H1 (cell line): ENCODE results near the gene IFT81. TPM values are rescaled to one million over a fixed set of nuclear protein-coding genes. Genes with fewer than 3 reads are reported as not detected.

Experiments used
- CTCF ChIA-PET: fragments of 300-600 bp; sonication (Branson Sonifier 250); formaldehyde crosslinking; loops from one replicate; lab custom pipeline; 2021; ENCODE audit not compliant: partially characterized antibody; lab: Charles Lee
- POLR2A ChIA-PET: fragments of 300-600 bp; sonication (Branson Sonifier 250); formaldehyde crosslinking; loops from one replicate; lab custom pipeline; 2021; ENCODE audit warnings: inconsistent platforms; ENCODE audit not compliant: partially characterized antibody; lab: Charles Lee
- DNase-seq, 2 experiments: peaks; one replicate each; pipeline versions ENCODE4 v3.0.0 to v3.0.0-alpha.2; 2010 to 2022; ENCODE audit warnings: low spot score in 2 of 2, low read depth in 1 of 2, mixed read lengths in 1 of 2
- FAIRE-seq: peaks from 2 replicates; lab custom pipeline; 2011; peaks lifted over from hg19 to GRCh38; lab: Jason Lieb, UNC
- H2AFZ ChIP-seq: 2 replicates; pipeline ENCODE4 v1.8.1; 2012; ENCODE audit warnings: low read length, inconsistent platforms
- H2AK5ac ChIP-seq: 2 replicates; pipeline ENCODE4 v1.6.1; 2013; ENCODE audit warnings: low read depth, low read length
- H2BK120ac ChIP-seq: replicated peaks from 2 replicates; pipeline ENCODE3; 2013; ENCODE audit warnings: low read depth, low read length, inconsistent platforms
- H2BK12ac ChIP-seq: 2 replicates; pipeline ENCODE4 v1.6.1; 2013; ENCODE audit warnings: low read depth, low read length
- H2BK15ac ChIP-seq: 2 replicates; pipeline ENCODE4 v1.6.1; 2013; ENCODE audit warnings: low read length
- H2BK20ac ChIP-seq: 2 replicates; pipeline ENCODE4 v1.6.1; 2013; ENCODE audit warnings: low read length
- H2BK5ac ChIP-seq: 2 replicates; pipeline ENCODE4 v1.6.1; 2013; ENCODE audit warnings: low read depth, low read length
- H3K14ac ChIP-seq: 2 replicates; pipeline ENCODE4 v1.6.1; 2013; ENCODE audit warnings: inconsistent platforms; ENCODE audit not compliant: insufficient read length
- H3K18ac ChIP-seq: 2 replicates; pipeline ENCODE4 v1.6.1; 2013; ENCODE audit warnings: low read length; ENCODE audit errors: extremely low read depth
- H3K23ac ChIP-seq: 2 replicates; pipeline ENCODE4 v1.6.1; 2013; ENCODE audit warnings: inconsistent platforms; ENCODE audit not compliant: insufficient read length
- H3K23me2 ChIP-seq: 2 replicates; pipeline ENCODE4 v1.6.1; 2013; ENCODE audit warnings: low read depth, low read length
- H3K27ac ChIP-seq: 2 replicates; pipeline ENCODE4 v1.6.1; 2011; ENCODE audit warnings: low read depth, low read length, inconsistent platforms
- H3K27me3 ChIP-seq, 4 experiments: replicated peaks in 1 of 4; 1 replicate in 1 of 4; 2 replicates in 3 of 4; pipeline versions ENCODE4 v1.6.1 to v1.8.1; 2011 to 2013; ENCODE audit warnings: low read length in 3 of 4, mild to moderate bottlenecking in 3 of 4, inconsistent platforms in 2 of 4, mixed read lengths in 2 of 4, moderate library complexity in 1 of 4; ENCODE audit not compliant: control insufficient read depth in 3 of 4, insufficient read depth in 3 of 4; ENCODE audit errors: extremely low read depth in 1 of 4
- H3K36me3 ChIP-seq, 4 experiments: 2 replicates each; pipeline versions ENCODE4 v1.6.1 to v1.8.1; 2011 to 2013; ENCODE audit warnings: mild to moderate bottlenecking in 4 of 4, low read length in 3 of 4, moderate library complexity in 2 of 4, control low read depth in 1 of 4, inconsistent platforms in 1 of 4; ENCODE audit not compliant: insufficient read depth in 4 of 4, control insufficient read depth in 2 of 4
- H3K4ac ChIP-seq: replicated peaks from 2 replicates; pipeline ENCODE3; 2013; ENCODE audit warnings: low read length, low read depth, mixed read lengths, inconsistent platforms; ENCODE audit not compliant: insufficient read length
- H3K4me1 ChIP-seq, 4 experiments: replicated peaks in 1 of 4; 1 replicate in 1 of 4; 2 replicates in 3 of 4; pipeline versions ENCODE4 v1.6.1 to v1.8.1; 2011 to 2013; ENCODE audit warnings: low read length in 3 of 4, inconsistent platforms in 2 of 4, mixed read lengths in 1 of 4; ENCODE audit not compliant: insufficient read depth in 4 of 4, control insufficient read depth in 3 of 4
- H3K4me2 ChIP-seq, 2 experiments: 2 replicates each; pipeline versions ENCODE4 v1.6.1 to v1.8.1; 2011 to 2013; ENCODE audit warnings: low read depth in 2 of 2, low read length in 2 of 2, control low read depth in 1 of 2, inconsistent platforms in 1 of 2, mild to moderate bottlenecking in 1 of 2; ENCODE audit not compliant: insufficient read depth in 1 of 2
- H3K4me3 ChIP-seq, 4 experiments: fragments of 200-600, 300-600 bp in 1 of 4; sonication (generic), shearing (Covaris generic), sonication (Bioruptor Twin) in 1 of 4; 2 replicates each; pipeline versions ENCODE4 v1.5.1 to v1.8.1; 2011 to 2016; ENCODE audit warnings: low read length in 4 of 4, low read depth in 3 of 4, control low read depth in 2 of 4, inconsistent platforms in 2 of 4, mild to moderate bottlenecking in 2 of 4, mixed read lengths in 1 of 4, moderate library complexity in 1 of 4; ENCODE audit not compliant: insufficient read depth in 2 of 4; ENCODE audit errors: extremely low read depth in 1 of 4
- H3K56ac ChIP-seq: replicated peaks from 2 replicates; pipeline ENCODE3; 2013; ENCODE audit warnings: low read depth, mild to moderate bottlenecking, mixed read lengths, low read length, inconsistent platforms; ENCODE audit not compliant: insufficient read length
- H3K79me1 ChIP-seq: 2 replicates; pipeline ENCODE4 v1.6.1; 2013; ENCODE audit warnings: low read depth, low read length, control low read depth
- H3K79me2 ChIP-seq, 2 experiments: 2 replicates each; pipeline versions ENCODE4 v1.6.1 to v1.8.1; 2012 to 2013; ENCODE audit warnings: low read length in 2 of 2, mild to moderate bottlenecking in 2 of 2, inconsistent platforms in 1 of 2; ENCODE audit not compliant: insufficient read depth in 2 of 2, control insufficient read depth in 1 of 2
- H3K9ac ChIP-seq, 4 experiments: replicated peaks in 1 of 4; 1 replicate in 1 of 4; 2 replicates in 3 of 4; pipeline versions ENCODE4 v1.6.1 to v1.8.1; 2011 to 2013; ENCODE audit warnings: low read depth in 3 of 4, low read length in 3 of 4, control low read depth in 2 of 4, mild to moderate bottlenecking in 2 of 4, moderate library complexity in 2 of 4, inconsistent platforms in 1 of 4; ENCODE audit errors: extremely low read depth in 1 of 4
- H3K9me3 ChIP-seq, 2 experiments: 2 replicates each; pipeline versions ENCODE4 v1.6.1 to v1.8.1; 2012 to 2013; ENCODE audit warnings: mild to moderate bottlenecking in 2 of 2, moderate library complexity in 2 of 2, control low read depth in 1 of 2, inconsistent platforms in 1 of 2, low read depth in 1 of 2, low read length in 1 of 2, mixed read lengths in 1 of 2; ENCODE audit not compliant: insufficient read depth in 2 of 2
- H4K20me1 ChIP-seq, 2 experiments: replicated peaks in 1 of 2; 2 replicates each; pipeline versions ENCODE3 to v1.8.1; 2011 to 2013; ENCODE audit warnings: inconsistent platforms in 2 of 2, low read length in 2 of 2, mild to moderate bottlenecking in 1 of 2; ENCODE audit not compliant: insufficient read depth in 2 of 2, control insufficient read depth in 1 of 2
- H4K5ac ChIP-seq: 2 replicates; pipeline ENCODE4 v1.6.1; 2013; ENCODE audit warnings: low read length, low read depth, mixed read lengths, inconsistent platforms; ENCODE audit not compliant: insufficient read length
- H4K8ac ChIP-seq: 2 replicates; pipeline ENCODE4 v1.8.0; 2013; ENCODE audit warnings: mild to moderate bottlenecking, moderate library complexity, low read length, inconsistent platforms; ENCODE audit not compliant: insufficient read depth; ENCODE audit errors: extremely low read depth
- H4K91ac ChIP-seq: replicated peaks from 2 replicates; pipeline ENCODE3; 2013; ENCODE audit warnings: low read length, mixed read lengths, inconsistent platforms; ENCODE audit not compliant: insufficient read length
- RBBP5 ChIP-seq: IDR thresholded peaks from 2 replicates; pipeline ENCODE4 v1.7.1; 2012; ENCODE audit warnings: low read depth, mild to moderate bottlenecking, inconsistent platforms, low read length, moderate library complexity, borderline replicate concordance
- SP1 ChIP-seq: IDR thresholded peaks from 2 replicates; pipeline ENCODE4 v1.6.1; 2011; ENCODE audit warnings: low read depth, low read length
- SP2 ChIP-seq: IDR thresholded peaks from 2 replicates; pipeline ENCODE4 v1.6.1; 2012; ENCODE audit warnings: mild to moderate bottlenecking, low read length, inconsistent platforms
- WGBS, 2 experiments: shearing (Covaris generic) in 1 of 2; methylation state at CpG; one replicate each; pipeline versions ENCODE4 v1.1.6 to v1.1.7; 2013 to 2015; ENCODE audit warnings: low lambda C conversion rate in 2 of 2, mixed read lengths in 2 of 2, inconsistent platforms in 1 of 2, low coverage in 1 of 2, missing lambda C conversion rate in 1 of 2; ENCODE audit not compliant: insufficient replicate concordance in 2 of 2, insufficient coverage in 1 of 2, insufficient read length in 1 of 2; ENCODE audit errors: extremely low coverage in 1 of 2, missing lambda C conversion rate in 1 of 2; 5-methylcytosine and 5-hydroxymethylcytosine counted together
- polyA plus RNA-seq, 7 experiments: library from polyadenylated mRNA; depleted of rRNA in 3 of 7; stranded (reverse) in 5 of 7; unstranded in 2 of 7; fragments of >200 nt in 5 of 7; fragments of 200-250 nt in 2 of 7; gene quantifications; 1 replicate in 5 of 7; 2 replicates in 1 of 7; 4 replicates in 1 of 7; pipeline versions ENCODE4 v1.2.1 to v1.2.3, GENCODE V29; 2011 to 2013; ENCODE audit warnings: missing spikeins in 2 of 7, mixed read lengths in 2 of 7
- total RNA-seq: library from RNA; stranded (reverse); fragmentation: NEBNext Ultra II Directional; extraction: Animal tissue kit (Norgen Biotek cat#: 25700); gene quantifications from 2 replicates; pipeline ENCODE4 v1.2.1, GENCODE V29; 2021

Gene IFT81
- total and polyA plus RNA-seq, 2 of the 8 experiments (the other 6 are each of a cell fraction or from before 2014, with no cell fraction given) = 4.1 to 14.5 TPM

DNA sequence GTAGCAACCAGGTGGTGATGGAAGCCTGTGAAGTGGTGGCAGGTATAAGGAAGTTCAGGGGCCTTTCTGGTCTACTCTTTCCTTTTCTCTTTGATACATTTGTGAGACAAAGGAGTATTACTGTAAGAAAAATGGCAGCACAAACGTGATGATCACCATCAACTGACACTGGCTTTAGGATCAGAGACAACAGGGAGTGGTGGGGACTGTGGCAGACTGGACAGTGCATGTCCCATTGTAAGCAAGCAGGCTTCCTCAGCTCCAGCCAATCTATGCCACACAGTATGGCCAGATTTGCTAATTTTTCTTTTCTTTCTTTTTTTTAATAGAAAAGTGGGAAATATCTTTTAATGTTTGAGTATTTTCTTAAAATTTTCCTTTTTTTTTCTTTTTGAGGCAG lies 19.0 kb upstream of the IFT81 start:
- no peak overlapping the region for H2AK5ac ChIP-seq
- no peak overlapping the region for H2BK12ac ChIP-seq
- ChIA-PET CTCF (interaction anchor here (0.8 to 4.5 kb wide), 9 partner anchors 11 to 642 kb away, joined by 3 to 27 read pairs (median 3); no protein-coding TSS in a partner anchor), POLR2A (interaction anchor here (1.3 to 1.4 kb wide), 2 partner anchors 10 to 175 kb away, joined by 3 to 4 read pairs; partner anchors contain the start of gene ATP2A2)
- H3K14ac ChIP-seq = no peak overlapping the region
- no peak overlapping the region for H4K8ac ChIP-seq
- no peaks in the 10 kb centered on the region for H3K27me3 ChIP-seq
- peaks cover 0 to 4% (median under 1%) of the 10 kb centered on the region in 4 experiments; a peak in 2 of 7 replicates for H3K4me1 ChIP-seq
- H2BK5ac ChIP-seq = no peak overlapping the region
- no peaks in the 10 kb centered on the region for H4K20me1 ChIP-seq
- no peak for TF ChIP-seq SP2
- no peak for TF ChIP-seq RBBP5
- TF ChIP-seq SP1 = no peak
- H3K23me2 ChIP-seq = no peaks in the 10 kb centered on the region
- H3K23ac ChIP-seq = no peak overlapping the region
- H3K9me3 ChIP-seq = no peaks in the 10 kb centered on the region
- no peak overlapping the region for H3K4ac ChIP-seq
- no peak overlapping the region for H3K4me2 ChIP-seq
- no peak overlapping the region for H3K56ac ChIP-seq
- 64% methylated on average over 1 of the region's 1 CpG; no CpG with 5 or more reads in 1 of the 2 experiments for WGBS, 2 experiments
- DNase-seq (no peak), FAIRE-seq (no peak)
- H3K79me1 ChIP-seq = no peaks in the 10 kb centered on the region
- no peak overlapping the region for H2AFZ ChIP-seq
- no peak overlapping the region for H2BK20ac ChIP-seq
- no peaks in the 10 kb centered on the region for H3K79me2 ChIP-seq
- no peak overlapping the region for H3K4me3 ChIP-seq
- H2BK15ac ChIP-seq = no peak overlapping the region
- no peaks in the 10 kb centered on the region for H3K36me3 ChIP-seq
- no peak overlapping the region for H2BK120ac ChIP-seq
- H3K27ac ChIP-seq = no peak overlapping the region
- H4K5ac ChIP-seq = no peak overlapping the region
- H3K18ac ChIP-seq = no peak overlapping the region
- H3K9ac ChIP-seq = no peak overlapping the region
- H4K91ac ChIP-seq = no peak overlapping the region
